ENCODE data around the gene LASP1.
"Not testable (repeated sequence)": the region's sequence is repeated elsewhere in the genome, so short reads cannot be mapped to it uniquely, and the experiment has no call there.

Gene LASP1

GRCh38 chr17:38940404-38940803, 70.5 kb downstream of the LASP1 start:
- ATAC-seq: no peak

GRCh38 chr17:38942696-38943334, 73.0 kb downstream of the LASP1 start:
- ATAC-seq: no peak

GRCh38 chr17:38943607-38944006, 73.7 kb downstream of the LASP1 start:
- peak; percentile 41 for ATAC-seq

DNA sequence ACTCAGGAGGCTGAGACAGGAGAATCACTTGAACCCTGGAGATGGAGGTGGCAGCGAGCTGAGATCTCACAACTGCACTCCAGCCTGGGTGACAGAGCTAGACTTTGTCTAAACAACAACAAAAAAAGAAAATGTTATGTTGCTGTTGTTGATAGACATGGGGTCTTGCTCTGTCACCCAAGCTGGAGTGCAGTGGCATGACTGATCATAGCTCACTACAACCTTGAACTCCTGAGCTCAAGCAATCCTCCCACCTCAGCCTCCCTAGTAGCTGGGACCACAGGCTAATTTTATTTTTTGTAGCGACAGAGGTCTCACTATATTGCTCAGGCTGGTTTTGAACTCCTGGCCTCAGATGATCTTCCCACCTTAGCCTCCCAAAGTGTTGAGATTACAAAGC, 77.3 kb downstream of the LASP1 start:
- ATAC-seq: no peak

GRCh38 chr17:38953800-38954199, 83.9 kb downstream of the LASP1 start:
- not testable (repeated sequence) for ATAC-seq

DNA sequence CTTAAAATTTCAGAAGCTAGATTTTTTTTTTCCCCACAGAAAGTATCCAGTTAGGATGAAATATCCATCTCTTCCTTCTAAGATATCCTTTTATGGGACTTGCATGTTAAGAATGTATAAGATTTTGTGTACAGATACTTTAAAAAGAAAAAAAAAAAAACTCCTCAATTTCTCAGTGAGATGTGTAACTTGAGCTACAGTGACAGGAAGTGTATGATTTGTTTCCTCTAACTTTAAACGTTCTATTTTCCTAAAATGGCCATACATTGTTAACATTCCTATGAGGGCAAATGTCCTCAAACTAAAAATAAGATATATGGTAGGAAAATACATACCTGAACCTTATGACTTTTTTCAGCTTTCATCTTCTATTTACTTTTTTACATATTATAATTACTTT, 88.5 kb downstream of the LASP1 start:
- no peak for ATAC-seq

DNA sequence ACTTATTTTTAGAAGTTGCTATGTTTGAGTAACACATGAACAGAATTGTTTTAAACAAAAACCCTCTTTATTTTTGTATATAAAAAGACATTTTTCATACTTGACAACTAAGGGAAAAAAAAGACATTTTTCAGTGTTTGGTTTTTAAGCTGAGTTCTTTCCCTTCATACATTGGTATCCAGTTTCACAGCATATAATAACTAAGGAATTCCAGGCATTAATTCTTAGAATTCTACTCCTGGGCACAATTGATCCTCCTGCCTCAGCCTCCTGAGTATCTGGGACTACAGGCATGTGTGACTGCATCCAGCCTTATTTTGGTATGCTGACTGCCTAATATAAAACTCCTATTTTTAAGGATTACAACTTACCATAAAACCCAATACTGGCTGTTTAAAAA, 88.9 kb downstream of the LASP1 start:
- ATAC-seq: no peak

DNA sequence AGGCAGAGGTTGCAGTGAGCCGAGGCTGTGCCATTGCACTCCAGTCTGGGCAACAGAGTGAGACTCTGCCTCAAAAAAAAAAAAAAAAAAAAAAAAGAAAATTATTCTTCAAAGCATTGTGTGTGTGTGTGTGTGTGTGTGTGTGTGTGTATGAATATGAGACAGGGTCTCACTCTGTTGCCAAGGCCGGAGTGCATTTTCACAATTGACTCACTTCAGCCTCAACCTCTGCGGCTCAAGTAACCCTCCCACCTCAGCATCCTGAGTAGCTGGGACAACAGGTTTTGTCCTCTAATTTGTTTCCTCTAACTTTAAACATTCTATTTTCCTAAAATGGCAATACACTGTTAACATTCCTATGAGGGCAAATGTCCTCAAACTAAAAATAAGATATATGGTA, 89.7 kb downstream of the LASP1 start:
- ATAC-seq: no peak

- ATAC-seq: peak in 1 of 2 donors; percentile 49
These were observed 90.5 kb downstream of the LASP1 start for GRCh38 chr17:38960402-38960801.

DNA sequence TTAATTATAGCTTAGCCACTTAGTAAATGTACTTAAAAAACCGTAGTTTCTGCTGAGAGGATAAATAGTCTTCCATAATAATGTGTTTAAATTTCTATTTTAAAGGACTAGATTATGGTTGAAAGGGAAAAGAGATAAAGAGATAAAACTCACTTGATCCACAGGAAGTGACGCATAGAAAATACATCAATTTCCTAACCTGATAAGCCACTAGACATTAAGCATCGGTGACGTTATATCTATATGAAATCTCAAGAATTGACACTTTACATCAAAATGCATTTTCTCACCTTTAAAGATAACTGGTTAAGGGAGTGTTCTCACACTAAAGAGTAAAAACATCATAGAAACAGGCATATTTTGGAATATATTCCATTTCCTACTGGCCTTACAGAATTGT, 91.6 kb downstream of the LASP1 start:
- no peak for ATAC-seq

GRCh38 chr17:38967290-38967738, 97.5 kb downstream of the LASP1 start, which contains the start of gene FBXO47:
Gene FBXO47, minus strand, starts transcription at chr17:38967403. Its CDS starts 4,378 bp downstream, at chr17:38963025.
- ATAC-seq: peak; percentile 94 to 95

GRCh38 chr17:38969281-38969680, 99.4 kb downstream of the LASP1 start:
- ATAC-seq: no peak

- no peak for ATAC-seq
These were observed 100.3 kb downstream of the LASP1 start for GRCh38 chr17:38970128-38970527.

DNA sequence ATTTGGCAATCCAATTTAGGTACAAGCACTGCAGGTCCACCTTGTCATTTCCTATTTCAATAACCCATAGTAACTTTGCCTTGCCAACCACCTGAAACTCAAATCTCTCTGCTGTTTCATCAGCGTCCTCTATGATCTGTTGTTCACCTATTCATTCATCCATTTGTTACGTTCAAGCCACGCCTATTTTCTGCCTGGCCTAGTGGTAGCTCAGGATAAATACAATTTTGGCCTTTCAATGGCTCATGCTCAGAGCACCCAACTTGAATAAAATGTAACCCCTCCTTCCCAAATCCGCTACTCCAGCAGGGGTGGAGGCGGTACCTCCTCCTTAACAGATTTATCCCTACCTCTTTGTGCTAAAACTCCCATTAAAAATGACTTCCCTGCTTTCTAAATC, 100.9 kb downstream of the LASP1 start:
- ATAC-seq: no peak
